ENCODE results near the gene CELA3A.
"Not testable (repeated sequence)": the region's sequence is repeated elsewhere in the genome, so short reads cannot be mapped to it uniquely, and the experiment has no call there.

DNA sequence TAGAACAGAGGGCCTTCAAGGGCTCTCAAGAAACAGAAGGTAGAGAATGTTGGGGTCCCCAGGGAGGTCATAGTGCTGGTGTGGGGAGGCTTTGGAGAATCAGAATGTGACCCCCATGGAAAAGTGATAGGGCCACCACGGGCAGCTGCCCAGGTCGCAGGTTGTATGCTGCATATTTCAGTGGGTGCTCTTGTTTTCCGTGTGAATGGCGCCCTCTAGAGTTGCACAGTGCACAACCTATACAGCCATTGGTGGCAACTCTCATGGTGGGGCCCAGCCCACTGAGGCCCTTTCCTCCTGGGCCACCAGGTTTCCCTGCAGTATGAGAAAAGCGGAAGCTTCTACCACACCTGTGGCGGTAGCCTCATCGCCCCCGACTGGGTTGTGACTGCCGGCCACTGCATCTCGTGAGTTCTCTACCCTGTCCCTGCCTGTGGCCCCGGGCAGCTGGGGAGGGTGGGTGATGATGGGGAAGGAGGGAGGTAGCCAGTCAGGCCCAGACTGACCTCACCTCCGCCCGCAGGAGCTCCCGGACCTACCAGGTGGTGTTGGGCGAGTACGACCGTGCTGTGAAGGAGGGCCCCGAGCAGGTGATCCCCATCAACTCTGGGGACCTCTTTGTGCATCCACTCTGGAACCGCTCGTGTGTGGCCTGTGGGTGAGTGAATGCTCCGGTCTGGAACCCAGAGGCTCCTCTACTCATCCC is 20.8 kb upstream of the CELA3A start:
- not testable (repeated sequence) for TF ChIP-seq CTCF (IDR thresholded peaks at IDR 0.05; ENCODE audit: insufficient read depth, low read length, poor library complexity, severe bottlenecking); EZH2phosphoT487 (conservative IDR thresholded peaks at IDR 0.05; ENCODE audit: low read length)
